ENCODE data around the gene EMP2. TPM values are rescaled to one million over a fixed set of nuclear protein-coding genes. Genes with fewer than 3 reads are reported as not detected.
A peak's percentile ranks its signal among the peaks of the same experiment; 100 is the strongest.

Gene EMP2
- total and polyA plus RNA-seq, 4 donors = 18.9 to 143 (median 92.9) TPM

GRCh38 chr16:10556236-10556635, 24.2 kb downstream of the EMP2 start:
- Histone ChIP-seq H3K4me1 (ENCODE audit: control insufficient read depth in 1 of 2, insufficient read depth in 2 of 2, low read length in 2 of 2) (no peaks in the 10 kb centered on the region), H3K27ac (ENCODE audit: low read depth in 1 of 2, low read length in 2 of 2) (peak overlapping the region in 1 of 2 donors; percentile 10), H3K9me3 (ENCODE audit: control insufficient read depth, low read length) (no peaks in the 10 kb centered on the region), H3K4me3 (ENCODE audit: low read length in 2 of 2) (no peak overlapping the region), H3K36me3 (ENCODE audit: control insufficient read depth in 1 of 2, insufficient read depth in 2 of 2, low read length in 1 of 2) (no peaks in the 10 kb centered on the region), H3K27me3 (ENCODE audit: control insufficient read depth in 1 of 2, insufficient read depth in 2 of 2, low read length in 1 of 2) (no peaks in the 10 kb centered on the region)
- WGBS, 2 donors = 95% methylated on average over 3 of the region's 3 CpGs
- ATAC-seq (ENCODE audit: low FRiP score) = no peak
- intact Hi-C loops (cut with DNase I) = no loop called here
- DNase-seq = no peak

DNA sequence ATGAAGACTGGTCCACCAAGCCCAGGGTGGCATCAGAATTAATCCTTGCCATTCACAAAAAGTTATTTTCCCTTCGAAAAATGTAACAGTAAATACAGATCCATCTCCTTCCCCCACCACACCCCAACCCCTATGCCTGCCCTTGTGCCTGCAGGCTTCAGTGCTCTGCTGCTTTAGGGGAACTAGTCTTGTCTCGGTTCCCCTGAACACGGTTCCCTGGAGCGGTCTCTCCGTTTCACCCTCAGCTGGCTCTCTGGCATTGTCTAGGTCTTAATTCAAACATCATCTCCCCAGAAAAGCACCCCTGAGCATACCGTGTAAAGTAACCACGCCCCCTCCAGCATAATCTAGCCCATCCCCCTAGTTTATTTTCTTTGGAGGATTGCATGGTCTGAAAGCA, 25.8 kb downstream of the EMP2 start:
- Histone ChIP-seq H3K27me3 (ENCODE audit: control insufficient read depth in 1 of 2, insufficient read depth in 2 of 2, low read length in 1 of 2) (no peaks in the 10 kb centered on the region), H3K27ac (ENCODE audit: low read depth in 1 of 2, low read length in 2 of 2) (no peak overlapping the region), H3K36me3 (ENCODE audit: control insufficient read depth in 1 of 2, insufficient read depth in 2 of 2, low read length in 1 of 2) (no peaks in the 10 kb centered on the region), H3K4me1 (ENCODE audit: control insufficient read depth in 1 of 2, insufficient read depth in 2 of 2, low read length in 2 of 2) (no peaks in the 10 kb centered on the region), H3K4me3 (ENCODE audit: low read length in 2 of 2) (no peak overlapping the region), H3K9me3 (ENCODE audit: control insufficient read depth, low read length) (no peaks in the 10 kb centered on the region)
- intact Hi-C loops (cut with DNase I) = no loop called here
- ATAC-seq (ENCODE audit: low FRiP score) = no peak
- 84 to 88% methylated on average over 7 of the region's 7 CpGs for WGBS, 2 donors
- no peak for DNase-seq

GRCh38 chr16:10552998-10553491, 27.4 kb downstream of the EMP2 start:
- no peaks in the 10 kb centered on the region for H3K4me1 ChIP-seq (ENCODE audit: control insufficient read depth in 1 of 2, insufficient read depth in 2 of 2, low read length in 2 of 2)
- H3K27ac ChIP-seq (ENCODE audit: low read depth in 1 of 2, low read length in 2 of 2) = no peak overlapping the region
- no peaks in the 10 kb centered on the region for H3K36me3 ChIP-seq (ENCODE audit: control insufficient read depth in 1 of 2, insufficient read depth in 2 of 2, low read length in 1 of 2)
- WGBS, 2 donors = 73 to 75% methylated on average over 19 of the region's 19 CpGs
- H3K27me3 ChIP-seq (ENCODE audit: control insufficient read depth in 1 of 2, insufficient read depth in 2 of 2, low read length in 1 of 2) = no peaks in the 10 kb centered on the region
- intact Hi-C loops (cut with DNase I) = no loop called here
- ATAC-seq (ENCODE audit: low FRiP score) (peak; percentile 62), DNase-seq (peak in 1 of 2 donors; percentile 79)
- H3K4me3 ChIP-seq (ENCODE audit: low read length in 2 of 2) = no peak overlapping the region
- peaks cover 3% of the 10 kb centered on the region for H3K9me3 ChIP-seq (ENCODE audit: control insufficient read depth, low read length)

GRCh38 chr16:10552281-10552680, 28.1 kb downstream of the EMP2 start:
- H3K36me3 ChIP-seq (ENCODE audit: control insufficient read depth in 1 of 2, insufficient read depth in 2 of 2, low read length in 1 of 2) = peaks cover 0 to 2% of the 10 kb centered on the region in 2 donors
- no peak overlapping the region for H3K27ac ChIP-seq (ENCODE audit: low read depth in 1 of 2, low read length in 2 of 2)
- WGBS, 2 donors = 76 to 78% methylated on average over 2 of the region's 2 CpGs

GRCh38 chr16:10551881-10552280, 28.5 kb downstream of the EMP2 start:
- intact Hi-C loops (cut with DNase I) = no loop called here
- DNase-seq (no peak), ATAC-seq (ENCODE audit: low FRiP score) (no peak)
- H3K4me3 ChIP-seq (ENCODE audit: low read length in 2 of 2) = no peak overlapping the region
- WGBS, 2 donors = 88 to 93% methylated on average over 2 of the region's 2 CpGs
- no peaks in the 10 kb centered on the region for H3K27me3 ChIP-seq (ENCODE audit: control insufficient read depth in 1 of 2, insufficient read depth in 2 of 2, low read length in 1 of 2)
- peaks cover 0 to 2% of the 10 kb centered on the region in 2 donors for H3K36me3 ChIP-seq (ENCODE audit: control insufficient read depth in 1 of 2, insufficient read depth in 2 of 2, low read length in 1 of 2)
- H3K4me1 ChIP-seq (ENCODE audit: control insufficient read depth in 1 of 2, insufficient read depth in 2 of 2, low read length in 2 of 2) = no peaks in the 10 kb centered on the region
- H3K27ac ChIP-seq (ENCODE audit: low read depth in 1 of 2, low read length in 2 of 2) = no peak overlapping the region
- H3K9me3 ChIP-seq (ENCODE audit: control insufficient read depth, low read length) = peaks cover 3% of the 10 kb centered on the region

More at GRCh38 chr16:10552281-10552680, 28.1 kb downstream of the EMP2 start:
- H3K9me3 ChIP-seq (ENCODE audit: control insufficient read depth, low read length) = peaks cover 3% of the 10 kb centered on the region
- intact Hi-C loops (cut with DNase I) = no loop called here
- no peaks in the 10 kb centered on the region for H3K4me1 ChIP-seq (ENCODE audit: control insufficient read depth in 1 of 2, insufficient read depth in 2 of 2, low read length in 2 of 2)
- no peak overlapping the region for H3K4me3 ChIP-seq (ENCODE audit: low read length in 2 of 2)
- no peaks in the 10 kb centered on the region for H3K27me3 ChIP-seq (ENCODE audit: control insufficient read depth in 1 of 2, insufficient read depth in 2 of 2, low read length in 1 of 2)
- ATAC-seq (ENCODE audit: low FRiP score) (no peak), DNase-seq (no peak)

DNA sequence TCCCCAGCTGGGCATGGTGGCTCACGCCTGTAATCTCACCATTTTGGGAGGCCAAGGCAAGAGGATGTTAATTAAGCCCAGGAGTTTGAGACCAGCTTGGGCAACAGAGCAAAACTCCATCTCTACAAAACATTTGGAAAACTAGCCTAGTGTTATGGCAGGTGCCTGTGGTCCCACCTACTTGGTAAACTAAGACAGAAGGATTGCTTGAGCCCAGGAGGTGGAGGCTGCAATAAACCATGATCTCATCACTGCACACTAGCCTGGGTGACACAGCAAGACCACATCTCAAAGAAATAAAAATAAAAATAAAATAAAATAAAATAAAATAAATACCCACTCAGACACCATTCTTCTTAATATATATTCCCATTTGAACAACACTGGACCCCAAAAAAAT, 32.0 kb downstream of the EMP2 start:
- 94 to 98% methylated on average over 1 of the region's 1 CpG for WGBS, 2 donors
- intact Hi-C loops (cut with DNase I) = no loop called here
- peaks cover 0 to 6% of the 10 kb centered on the region in 2 donors for H3K36me3 ChIP-seq (ENCODE audit: control insufficient read depth in 1 of 2, insufficient read depth in 2 of 2, low read length in 1 of 2)
- DNase-seq (no peak), ATAC-seq (ENCODE audit: low FRiP score) (no peak)
- no peaks in the 10 kb centered on the region for H3K4me1 ChIP-seq (ENCODE audit: control insufficient read depth in 1 of 2, insufficient read depth in 2 of 2, low read length in 2 of 2)
- no peak overlapping the region for H3K4me3 ChIP-seq (ENCODE audit: low read length in 2 of 2)
- H3K27ac ChIP-seq (ENCODE audit: low read depth in 1 of 2, low read length in 2 of 2) = no peak overlapping the region
- H3K27me3 ChIP-seq (ENCODE audit: control insufficient read depth in 1 of 2, insufficient read depth in 2 of 2, low read length in 1 of 2) = no peaks in the 10 kb centered on the region
- H3K9me3 ChIP-seq (ENCODE audit: control insufficient read depth, low read length) = peaks cover 3% of the 10 kb centered on the region

GRCh38 chr16:10547708-10548107, 32.7 kb downstream of the EMP2 start:
- no peak for ATAC-seq (ENCODE audit: low FRiP score)
- Histone ChIP-seq H3K27ac (ENCODE audit: low read depth in 1 of 2, low read length in 2 of 2) (no peak overlapping the region), H3K9me3 (ENCODE audit: control insufficient read depth, low read length) (peaks cover 3% of the 10 kb centered on the region), H3K4me1 (ENCODE audit: control insufficient read depth in 1 of 2, insufficient read depth in 2 of 2, low read length in 2 of 2) (no peaks in the 10 kb centered on the region), H3K36me3 (ENCODE audit: control insufficient read depth in 1 of 2, insufficient read depth in 2 of 2, low read length in 1 of 2) (peaks cover 0 to 6% of the 10 kb centered on the region in 2 donors), H3K4me3 (ENCODE audit: low read length in 2 of 2) (no peak overlapping the region), H3K27me3 (ENCODE audit: control insufficient read depth in 1 of 2, insufficient read depth in 2 of 2, low read length in 1 of 2) (no peaks in the 10 kb centered on the region)
- DNase-seq = no peak
- intact Hi-C loops (cut with DNase I) = no loop called here
- 91 to 98% methylated on average over 6 of the region's 6 CpGs for WGBS, 2 donors

- Histone ChIP-seq H3K27me3 (ENCODE audit: control insufficient read depth in 1 of 2, insufficient read depth in 2 of 2, low read length in 1 of 2) (no peaks in the 10 kb centered on the region), H3K4me1 (ENCODE audit: control insufficient read depth in 1 of 2, insufficient read depth in 2 of 2, low read length in 2 of 2) (peaks cover 0 to 4% of the 10 kb centered on the region in 2 donors), H3K27ac (ENCODE audit: low read depth in 1 of 2, low read length in 2 of 2) (no peak overlapping the region), H3K36me3 (ENCODE audit: control insufficient read depth in 1 of 2, insufficient read depth in 2 of 2, low read length in 1 of 2) (peaks cover 0 to 6% of the 10 kb centered on the region in 2 donors), H3K4me3 (ENCODE audit: low read length in 2 of 2) (no peak overlapping the region), H3K9me3 (ENCODE audit: control insufficient read depth, low read length) (no peaks in the 10 kb centered on the region)
- WGBS, 2 donors = 82 to 88% methylated on average over 16 of the region's 16 CpGs
- ATAC-seq (ENCODE audit: low FRiP score) (peak; percentile 43), DNase-seq (no peak)
- intact Hi-C loops (cut with DNase I) = no loop called here
Observed at GRCh38 chr16:10543231-10543977, 37.0 kb downstream of the EMP2 start.

DNA sequence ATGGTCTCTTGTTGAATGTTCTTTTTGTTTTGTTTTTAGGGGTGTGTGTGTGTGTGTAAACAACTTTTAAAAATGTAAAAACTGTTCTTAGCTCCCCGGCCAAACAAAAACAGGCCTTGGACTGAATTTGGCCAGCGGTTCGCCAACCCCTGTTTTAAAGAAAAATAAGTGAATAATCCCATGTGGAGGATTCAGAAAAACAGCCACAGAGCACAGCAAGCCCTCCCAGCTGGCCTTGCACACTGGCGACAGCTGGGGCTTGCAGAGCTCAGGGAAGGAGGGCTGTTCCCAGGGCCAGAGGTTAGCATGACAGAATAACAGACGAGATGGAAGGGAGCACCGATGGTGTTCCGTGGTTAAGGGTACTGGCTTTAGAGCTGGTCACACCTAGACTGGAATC, 39.0 kb downstream of the EMP2 start:
- no peak overlapping the region for H3K4me3 ChIP-seq (ENCODE audit: low read length in 2 of 2)
- WGBS, 2 donors = 50 to 54% methylated on average over 7 of the region's 7 CpGs
- peaks cover 0 to 3% of the 10 kb centered on the region in 2 donors for H3K36me3 ChIP-seq (ENCODE audit: control insufficient read depth in 1 of 2, insufficient read depth in 2 of 2, low read length in 1 of 2)
- peaks cover 0 to 4% of the 10 kb centered on the region in 2 donors for H3K4me1 ChIP-seq (ENCODE audit: control insufficient read depth in 1 of 2, insufficient read depth in 2 of 2, low read length in 2 of 2)
- no peak overlapping the region for H3K27ac ChIP-seq (ENCODE audit: low read depth in 1 of 2, low read length in 2 of 2)
- intact Hi-C loops (cut with DNase I) = no loop called here
- H3K27me3 ChIP-seq (ENCODE audit: control insufficient read depth in 1 of 2, insufficient read depth in 2 of 2, low read length in 1 of 2) = no peaks in the 10 kb centered on the region
- no peak for DNase-seq
- no peaks in the 10 kb centered on the region for H3K9me3 ChIP-seq (ENCODE audit: control insufficient read depth, low read length)
- ATAC-seq (ENCODE audit: low FRiP score) = no peak
